GM19463 (cell line): ENCODE results near the gene DENND1A.
"Not testable (repeated sequence)": the region's sequence is repeated elsewhere in the genome, so short reads cannot be mapped to it uniquely, and the experiment has no call there.

Source experiments
- ATAC-seq: cut with Tn5 transposase; IDR thresholded peaks from one replicate; pipeline ENCODE4 v1.9.1; 2021; ENCODE audit warnings: mild to moderate bottlenecking, moderate library complexity; ENCODE audit not compliant: unreplicated experiment

Gene DENND1A

DNA sequence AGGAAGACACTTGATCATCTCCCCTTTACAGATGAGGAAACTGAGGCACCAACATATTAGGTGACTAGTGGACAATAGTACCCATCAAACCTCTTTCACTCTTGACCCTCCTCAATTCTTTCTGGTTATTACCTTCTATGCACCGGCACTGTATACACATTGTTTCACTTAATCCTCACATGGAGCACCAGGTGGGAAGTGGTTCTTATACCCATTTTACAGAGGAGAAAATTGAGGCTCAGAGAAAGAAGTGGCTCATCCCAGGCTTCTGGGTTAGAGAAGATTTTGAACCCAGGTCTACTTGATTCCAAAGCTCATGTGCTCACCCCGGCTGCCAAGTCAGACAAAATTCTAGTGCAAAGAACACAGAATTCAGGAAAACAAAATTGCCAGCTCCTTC lies 17.4 kb upstream of the DENND1A start:
- ATAC-seq = no peak

- no peak for ATAC-seq
Measured at GRCh38 chr9:123946101-123946821, 16.3 kb upstream of the DENND1A start.

DNA sequence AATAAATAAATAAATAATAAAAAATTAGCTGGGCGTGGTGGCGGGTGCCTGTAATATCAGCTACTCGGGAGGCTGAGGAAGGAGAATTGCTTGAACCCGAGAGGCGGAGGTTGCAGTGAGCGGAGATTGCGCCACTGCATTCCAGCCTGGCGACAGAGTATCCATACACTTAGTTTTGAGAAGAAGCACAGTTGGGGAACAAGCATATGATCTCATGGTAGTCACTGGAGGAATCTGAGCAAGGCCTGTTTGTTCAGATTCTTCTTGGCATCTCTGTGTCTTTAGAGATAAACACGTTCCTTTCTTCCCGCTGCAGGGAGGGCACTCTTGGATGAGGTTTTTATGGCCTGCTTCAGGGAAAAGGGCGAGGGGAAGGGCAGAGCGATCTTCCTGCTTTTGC lies 15.6 kb upstream of the DENND1A start:
- no peak for ATAC-seq

DNA sequence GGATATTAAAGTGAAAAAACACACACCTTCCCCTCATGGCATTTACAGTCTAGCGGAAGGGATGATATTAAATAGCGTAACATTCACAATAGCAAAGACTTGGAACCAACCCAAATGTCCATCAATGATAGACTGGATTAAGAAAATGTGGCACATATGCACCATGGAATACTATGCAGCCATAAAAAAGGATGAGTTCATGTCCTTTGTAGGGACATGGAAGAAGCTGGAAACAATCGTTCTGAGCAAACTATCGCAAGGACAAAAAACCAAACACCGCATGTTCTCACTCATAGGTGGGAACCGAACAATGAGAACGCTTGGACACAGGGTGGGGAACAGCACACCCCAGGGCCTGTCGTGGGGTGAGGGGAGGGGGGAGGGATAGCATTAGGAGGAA lies 14.5 kb upstream of the DENND1A start:
- not testable (repeated sequence) for ATAC-seq

- no peak for ATAC-seq
Measured at GRCh38 chr9:123943671-123944070, 13.7 kb upstream of the DENND1A start.

DNA sequence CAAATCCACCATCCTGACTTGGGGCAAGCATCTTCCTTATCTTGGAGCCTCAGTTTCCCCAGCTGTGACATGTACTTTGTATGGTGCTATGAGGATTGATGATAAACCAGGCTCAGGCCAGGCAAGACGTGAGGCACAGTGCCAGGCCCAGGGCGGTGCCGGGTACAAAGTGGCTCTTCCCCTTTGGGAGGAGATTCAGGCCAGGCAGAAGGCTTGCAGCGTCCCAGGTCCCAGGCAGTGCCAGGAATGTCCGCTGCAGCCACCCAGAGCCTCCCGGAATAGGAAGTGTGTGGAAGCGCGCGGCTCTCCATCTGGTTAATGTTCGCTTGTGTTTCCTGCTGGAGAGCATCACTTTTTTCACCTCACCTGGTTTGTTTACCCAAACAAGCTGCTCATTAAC lies 12.6 kb upstream of the DENND1A start:
- no peak for ATAC-seq

- ATAC-seq = no peak
Measured at GRCh38 chr9:123941524-123942070, 11.7 kb upstream of the DENND1A start.

GRCh38 chr9:123940721-123941523 lies 11.0 kb upstream of the DENND1A start:
- peak; percentile 57 for ATAC-seq

DNA sequence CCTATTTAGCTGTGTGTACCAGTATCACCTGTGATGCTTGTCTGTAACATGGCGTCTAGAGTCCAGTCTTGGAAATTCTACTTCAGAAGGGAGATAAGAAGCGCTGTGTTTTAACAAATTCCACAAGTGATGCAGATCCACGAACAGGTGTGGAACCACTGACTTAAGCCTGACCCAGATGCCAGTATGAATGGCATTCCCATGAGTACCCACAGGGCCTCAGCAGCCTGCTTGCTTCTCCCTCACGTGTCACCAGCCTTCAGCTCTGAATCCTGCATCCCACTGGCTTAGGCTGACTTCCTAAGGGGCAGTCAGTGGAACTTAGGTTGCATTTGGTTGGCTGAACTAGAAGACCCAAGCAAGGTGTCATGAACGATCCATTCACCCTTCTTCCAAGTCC lies 8.5 kb upstream of the DENND1A start:
- no peak for ATAC-seq

- ATAC-seq = not testable (repeated sequence)
Measured at GRCh38 chr9:123936575-123936974, 6.6 kb upstream of the DENND1A start.

- no peak for ATAC-seq
Measured at GRCh38 chr9:123933440-123934212, 3.7 kb upstream of the DENND1A start.

GRCh38 chr9:123929177-123929869 lies 603 bp downstream of the DENND1A start:
- ATAC-seq = peak; percentile 15

GRCh38 chr9:123928533-123929176 lies 1.3 kb downstream of the DENND1A start:
- no peak for ATAC-seq

DNA sequence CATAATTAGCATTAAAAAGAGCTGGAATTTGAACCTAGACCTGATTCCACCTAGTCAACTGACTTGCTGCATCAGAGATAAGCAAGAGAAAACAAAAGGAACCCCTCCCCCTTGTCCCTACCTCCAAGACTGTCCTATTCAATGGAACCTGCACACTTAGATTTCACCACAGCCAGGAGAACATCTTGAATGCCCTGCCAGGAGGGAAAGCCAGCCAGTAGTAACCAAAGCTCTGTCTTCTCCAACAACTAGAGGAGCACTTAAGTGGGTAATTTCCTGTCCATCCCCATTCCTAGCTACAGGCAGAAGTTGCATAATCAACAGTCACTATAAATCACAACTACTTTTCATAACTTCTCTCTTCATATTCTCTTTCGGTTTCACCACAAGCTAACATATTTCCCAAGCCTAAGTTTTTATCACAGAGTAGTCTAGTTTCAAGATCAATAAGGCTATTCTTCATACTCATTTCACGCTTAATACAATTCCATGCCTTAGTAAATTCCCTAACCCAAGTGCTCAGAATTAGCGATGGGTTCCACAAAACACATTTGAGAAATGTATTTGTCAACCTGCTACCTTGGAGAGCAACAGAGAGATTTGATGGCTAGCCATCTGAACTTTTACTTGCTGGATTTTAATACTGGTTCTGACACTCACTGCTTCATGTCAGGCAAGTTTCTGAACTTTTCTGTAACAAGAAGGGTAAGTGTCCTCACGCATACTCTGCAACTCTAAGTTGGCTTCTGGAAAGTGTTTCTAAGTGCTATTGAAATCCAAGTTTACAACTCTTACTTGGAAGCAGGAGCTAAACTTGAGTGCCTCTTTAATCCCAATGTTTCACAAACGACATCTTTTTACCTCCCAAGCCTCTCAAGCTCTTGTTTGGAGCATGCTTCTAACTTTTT lies 2.0 kb downstream of the DENND1A start:
- no peak for ATAC-seq

DNA sequence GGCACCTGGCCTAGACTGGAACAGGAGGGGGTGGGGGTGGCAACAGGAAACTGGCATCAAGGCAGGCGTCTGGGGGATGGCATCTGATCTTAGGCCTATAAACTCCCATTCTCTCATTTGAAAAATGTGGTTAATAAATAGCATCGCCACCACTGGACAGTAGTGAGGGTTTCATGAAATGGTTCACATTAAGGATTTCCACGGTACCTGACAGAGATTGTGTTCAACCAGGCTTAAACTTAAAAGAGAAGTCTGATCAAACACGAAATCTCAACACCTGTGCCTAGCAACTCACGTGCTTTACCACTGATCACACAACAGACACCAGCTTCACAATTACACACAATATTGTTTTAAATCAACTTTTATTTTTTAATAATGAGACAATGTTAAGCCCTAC lies 3.0 kb downstream of the DENND1A start:
- ATAC-seq = no peak

GRCh38 chr9:123925819-123926218 lies 4.1 kb downstream of the DENND1A start:
- no peak for ATAC-seq

- ATAC-seq = no peak
Measured at GRCh38 chr9:123925161-123925560, 4.8 kb downstream of the DENND1A start.

- ATAC-seq = no peak
Measured at GRCh38 chr9:123924727-123925126, 5.2 kb downstream of the DENND1A start.

- no peak for ATAC-seq
Measured at GRCh38 chr9:123923884-123924283, 6.0 kb downstream of the DENND1A start.
